Lower leg skin (tissue), 4 donors: ENCODE data around the gene PMEPA1. TPM values are rescaled to one million over a fixed set of nuclear protein-coding genes. Genes with fewer than 3 reads are reported as not detected.

Experiments used
- DNase-seq, 2 donors: peaks; one replicate each; pipeline ENCODE4 v3.0.0-alpha.2; 2019; ENCODE audit warnings: low spot score in 2 of 2
- H3K4me3 ChIP-seq: fragments of 200-600 bp; sonication (generic); 2 replicates; pipeline ENCODE4 v1.5.1; 2017; ENCODE audit warnings: mild to moderate bottlenecking, low read depth; ENCODE audit not compliant: poor library complexity, severe bottlenecking
- CTCF ChIP-seq, 3 donors: fragments of 450-650 bp; IDR thresholded peaks; one replicate each; pipeline ENCODE4 v1.5.1; 2016; ENCODE audit warnings: antibody characterized with exemption in 3 of 3, mild to moderate bottlenecking in 3 of 3, moderate library complexity in 2 of 3
- POLR2A ChIP-seq, 2 donors: fragments of 450-650 bp; IDR thresholded peaks; one replicate each; pipeline ENCODE4 v1.6.1; 2016 to 2017; ENCODE audit warnings: antibody characterized with exemption in 2 of 2, mild to moderate bottlenecking in 1 of 2, moderate library complexity in 1 of 2
- WGBS, 2 donors: methylation state at CpG; one replicate each; pipeline ENCODE4 v1.1.5; 2018; 5-methylcytosine and 5-hydroxymethylcytosine counted together
- intact Hi-C: fragments of 100-400 bp; cut with DNase I; formaldehyde crosslinking; loops from one replicate; pipeline ENCODE4 v1.15.0; 2023; ENCODE audit warnings: low total_unique reads
- total RNA-seq, 4 donors: library from RNA; depleted of rRNA; stranded (reverse); fragments of >200 nt; gene quantifications; one replicate each; pipeline ENCODE4 v1.1.0, GENCODE V29; 2016

PMEPA1 gene
- total RNA-seq, 4 donors from 2014 or later = 4.3 to 22.1 (median 11.8) TPM

DNA sequence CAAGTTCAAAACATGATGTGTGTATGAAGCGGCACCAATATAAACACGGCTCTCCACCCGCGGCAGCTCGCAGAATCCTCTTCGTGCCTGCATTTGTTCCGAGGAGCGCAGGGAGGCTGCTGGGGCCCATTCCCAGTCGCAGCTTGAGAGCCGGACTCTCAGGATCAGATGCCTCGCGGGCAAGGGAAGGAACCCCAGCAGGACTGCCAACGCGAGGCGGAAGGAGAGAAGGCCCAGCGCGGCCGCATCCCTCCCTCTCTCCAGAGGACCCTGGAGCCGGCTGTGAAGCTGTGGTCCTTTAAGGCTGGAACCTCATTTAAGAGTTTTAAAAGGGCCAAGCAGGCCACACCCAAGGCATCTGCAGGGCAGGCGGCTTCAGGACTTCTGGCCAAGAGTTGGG, 45.3 kb downstream of the PMEPA1 start:
- no peak for TF ChIP-seq POLR2A (IDR thresholded peaks at IDR 0.05)
- no peak for TF ChIP-seq CTCF (IDR thresholded peaks at IDR 0.05)
- intact Hi-C loops = no loop called here
- no peak overlapping the region for H3K4me3 ChIP-seq
- 69 to 75% methylated on average over 16 to 17 of the region's 20 CpGs for WGBS, 2 donors
- DNase-seq = peak in 1 of 2 donors; percentile 82

- WGBS, 2 donors = 91 to 96% methylated on average over 18 to 27 of the region's 27 CpGs
- no peak overlapping the region for H3K4me3 ChIP-seq
- TF ChIP-seq POLR2A (IDR thresholded peaks at IDR 0.05) = no peak
- no peak for TF ChIP-seq CTCF (IDR thresholded peaks at IDR 0.05)
- peak in 1 of 2 donors; percentile 83 for DNase-seq
- intact Hi-C loops = no loop called here
Observed at GRCh38 chr20:57663681-57664451, 45.9 kb downstream of the PMEPA1 start.

- H3K4me3 ChIP-seq = no peak overlapping the region
- DNase-seq = peak in 1 of 2 donors; percentile 79
- TF ChIP-seq CTCF (IDR thresholded peaks at IDR 0.05) (no peak), POLR2A (IDR thresholded peaks at IDR 0.05) (no peak)
- 92% methylated on average over 9 of the region's 9 CpGs for WGBS, 2 donors
- intact Hi-C loops = no loop called here
Observed at GRCh38 chr20:57663241-57663640, 46.6 kb downstream of the PMEPA1 start.

- DNase-seq = peak in 1 of 2 donors; percentile 82
- H3K4me3 ChIP-seq = no peak overlapping the region
- intact Hi-C loops = no loop called here
- WGBS, 2 donors = 78 to 83% methylated on average over 11 to 20 of the region's 21 CpGs
- TF ChIP-seq CTCF (IDR thresholded peaks at IDR 0.05) = no peak
- no peak for TF ChIP-seq POLR2A (IDR thresholded peaks at IDR 0.05)
Observed at GRCh38 chr20:57662456-57663240, 47.2 kb downstream of the PMEPA1 start.

DNA sequence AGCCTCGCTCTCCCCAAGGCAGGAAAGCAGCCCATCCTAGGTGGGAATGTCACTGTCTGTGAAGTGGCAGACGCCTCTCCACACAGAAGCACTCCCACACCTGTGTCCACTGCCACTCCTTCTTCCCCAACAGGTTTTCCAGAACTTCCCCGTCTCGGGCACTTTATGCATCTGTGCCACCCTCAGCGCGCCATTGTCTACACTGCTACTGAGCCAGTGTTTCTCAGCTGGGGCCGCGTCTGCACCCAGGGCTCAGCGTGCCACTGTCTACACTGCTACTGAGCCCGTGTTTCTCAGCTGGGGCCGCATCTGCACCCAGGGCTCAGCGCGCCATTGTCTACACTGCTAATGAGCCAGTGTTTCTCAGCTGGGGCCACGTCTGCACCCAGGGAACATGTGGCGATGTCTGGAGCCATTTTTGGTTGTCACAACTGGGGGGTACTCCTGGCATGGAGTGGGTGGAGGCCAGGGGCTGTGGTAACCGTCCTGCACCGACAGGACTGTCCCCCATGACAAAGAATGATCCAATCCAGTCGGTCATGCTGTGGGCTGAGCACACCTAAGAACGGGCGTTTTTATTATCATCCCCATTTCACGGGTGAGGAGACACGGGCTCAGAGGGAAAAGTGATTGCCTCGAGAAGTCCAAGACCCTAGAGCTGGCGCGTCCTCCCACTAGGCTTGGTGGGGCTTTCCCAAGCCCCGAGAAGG, 47.9 kb downstream of the PMEPA1 start:
- intact Hi-C loops = no loop called here
- peak in 1 of 2 donors; percentile 83 for DNase-seq
- no peak overlapping the region for H3K4me3 ChIP-seq
- no peak for TF ChIP-seq CTCF (IDR thresholded peaks at IDR 0.05)
- no peak for TF ChIP-seq POLR2A (IDR thresholded peaks at IDR 0.05)
- 89 to 95% methylated on average over 23 to 26 of the region's 26 CpGs for WGBS, 2 donors
